HepG2 (cell line): ENCODE measurements around the gene LPO. TPM values are rescaled to one million over a fixed set of nuclear protein-coding genes. Genes with fewer than 3 reads are reported as not detected.

ENCODE experiments used
- ATAC-seq: fragments of 200-7000 bp; cut with Tn5 transposase; 3 replicates; pipeline ENCODE4 v1.9.1; 2020; ENCODE audit warnings: mild to moderate bottlenecking, moderate library complexity
- BruUV-seq: library from RNA; stranded (reverse); fragments of 400-500 nt; replicated peaks from 2 replicates; lab custom pipeline; 2021; lab: Mats Ljungman, UMichigan
- CTCF ChIA-PET: fragments of 300-600 bp; formaldehyde crosslinking; extraction: SDS; loops from one replicate; lab custom pipeline; 2021; ENCODE audit warnings: low total read pairs, inconsistent platforms, low intra/inter-chr PET ratio; lab: Yijun Ruan, JAX
- POLR2A ChIA-PET: fragments of 350-600 bp; sonication (Branson Sonifier 250); formaldehyde crosslinking; loops from one replicate; lab custom pipeline; 2020; ENCODE audit warnings: antibody characterized with exemption, inconsistent platforms; lab: Yijun Ruan, JAX
- DNase-seq: peaks from one replicate; pipeline ENCODE4 v3.0.0-alpha.2; 2015; ENCODE audit warnings: low spot score
- FAIRE-seq: peaks from 3 replicates; lab custom pipeline; 2011; peaks lifted over from hg19 to GRCh38; lab: Jason Lieb, UNC
- H2AFZ ChIP-seq: one replicate; pipeline ENCODE4 v1.6.1; 2011; ENCODE audit warnings: low read length, inconsistent platforms
- H3K27ac ChIP-seq: fragments of 300-600 bp; 3 replicates; pipeline ENCODE4 v1.8.0; 2011; ENCODE audit warnings: mixed run types, mild to moderate bottlenecking, mixed read lengths, low read length, inconsistent platforms; ENCODE audit not compliant: insufficient read depth; ENCODE audit errors: extremely low read length
- H3K27me3 ChIP-seq, 2 experiments: fragments of 200-600 bp in 1 of 2; 2 replicates in 1 of 2; 3 replicates in 1 of 2; pipeline versions ENCODE4 v1.6.0 to v1.8.0; 2011; ENCODE audit warnings: low read length in 2 of 2, mild to moderate bottlenecking in 2 of 2, moderate library complexity in 2 of 2, inconsistent platforms in 1 of 2; ENCODE audit not compliant: insufficient read depth in 2 of 2, control insufficient read depth in 1 of 2
- H3K36me3 ChIP-seq, 2 experiments: fragments of 200-600 bp in 1 of 2; replicated peaks in 1 of 2; 2 replicates in 1 of 2; 3 replicates in 1 of 2; pipeline versions ENCODE4 v1.5.1 to v1.8.0; 2011; ENCODE audit warnings: low read length in 2 of 2, inconsistent platforms in 1 of 2; ENCODE audit not compliant: insufficient read depth in 2 of 2, control insufficient read depth in 1 of 2
- H3K4me1 ChIP-seq: 2 replicates; pipeline ENCODE4 v1.5.1; 2012; ENCODE audit warnings: low read length, inconsistent platforms; ENCODE audit not compliant: insufficient read depth
- H3K4me2 ChIP-seq: 2 replicates; pipeline ENCODE4 v1.6.0; 2011; ENCODE audit warnings: low read depth, low read length, inconsistent platforms
- H3K4me3 ChIP-seq, 3 experiments: fragments of 200-600 bp in 1 of 3; sonication (generic), shearing (Covaris generic) in 1 of 3; replicated peaks in 1 of 3; 2 replicates each; pipeline ENCODE4 v1.5.1; 2011 to 2016; ENCODE audit warnings: low read length in 3 of 3, inconsistent platforms in 2 of 3, low read depth in 2 of 3, mild to moderate bottlenecking in 2 of 3, control low read depth in 1 of 3, mixed read lengths in 1 of 3; ENCODE audit not compliant: insufficient read depth in 1 of 3
- H3K79me2 ChIP-seq: one replicate; pipeline ENCODE4 v1.6.1; 2011; ENCODE audit warnings: low read length, inconsistent platforms; ENCODE audit not compliant: insufficient read depth
- H3K9ac ChIP-seq: 2 replicates; pipeline ENCODE4 v1.6.0; 2011; ENCODE audit warnings: mild to moderate bottlenecking, low read depth, low read length, inconsistent platforms; ENCODE audit not compliant: insufficient read depth
- H3K9me3 ChIP-seq: 2 replicates; pipeline ENCODE4 v1.5.1; 2012; ENCODE audit warnings: mild to moderate bottlenecking, low read length
- H4K20me1 ChIP-seq: 2 replicates; pipeline ENCODE4 v1.6.0; 2011; ENCODE audit warnings: inconsistent platforms, mild to moderate bottlenecking, low read length, moderate library complexity; ENCODE audit not compliant: insufficient read depth
- CREB1 ChIP-seq, 2 experiments: fragments of 450-650 bp in 1 of 2; IDR thresholded peaks; 2 replicates each; pipeline ENCODE4 v1.6.1; 2016 to 2017; ENCODE audit warnings: control low read depth in 1 of 2, mild to moderate bottlenecking in 1 of 2, missing compliant biosample characterization in 1 of 2, missing genetic modification characterization in 1 of 2
- MED8 ChIP-seq: sonication (generic); formaldehyde crosslinking; IDR thresholded peaks from 2 replicates; pipeline ENCODE4 v1.8.1; 2023; ENCODE audit warnings: mild to moderate bottlenecking, missing genetic modification reagents; ENCODE audit not compliant: insufficient replicate concordance
- POLR2AphosphoS5 ChIP-seq: IDR thresholded peaks from 2 replicates; pipeline ENCODE4 v1.6.1; 2012; ENCODE audit warnings: low read depth, low read length
- WGBS: methylation state at CpG from one replicate; pipeline ENCODE4 v1.1.6; 2017; ENCODE audit warnings: low lambda C conversion rate; 5-methylcytosine and 5-hydroxymethylcytosine counted together
- in situ Hi-C: cut with HindIII; loops from 2 replicates; pipeline ENCODE4 v1.10.0; 2017; ENCODE audit warnings: low pct_unique_long_range_greater_than_20kb; ENCODE audit not compliant: extremely low pct_ligation_motif_present
- intact Hi-C: fragments of 100-400 bp; cut with micrococcal nuclease; formaldehyde crosslinking; loops from one replicate; pipeline ENCODE4 v1.10.0; 2022; ENCODE audit not compliant: unreplicated experiment
- polyA plus RNA-seq, 8 experiments: library from polyadenylated mRNA; depleted of rRNA in 3 of 8; stranded (reverse) in 7 of 8; unstranded in 1 of 8; fragments of >200 nt; fragmentation: Illumina TruSeq in 4 of 8; extraction: Trizol in 4 of 8; gene quantifications; 2 replicates each; pipeline versions ENCODE4 v1.2.1 to v1.2.3, GENCODE V29; 2011 to 2016; ENCODE audit warnings: low read depth in 4 of 8, missing spikeins in 1 of 8, mixed read lengths in 1 of 8; ENCODE audit not compliant: insufficient read depth in 1 of 8
- total RNA-seq, 5 experiments: library from RNA; depleted of rRNA; stranded (reverse); fragments of >200 nt; fragmentation: Illumina TruSeq; extraction: Trizol; gene quantifications; 2 replicates each; pipeline ENCODE4 v1.2.3, GENCODE V29; 2016; ENCODE audit warnings: low read depth in 1 of 5

The LPO gene
- total and polyA plus RNA-seq, 2 of the 13 experiments (the other 11 are each of a cell fraction or from before 2014, with no cell fraction given), result not detected

DNA sequence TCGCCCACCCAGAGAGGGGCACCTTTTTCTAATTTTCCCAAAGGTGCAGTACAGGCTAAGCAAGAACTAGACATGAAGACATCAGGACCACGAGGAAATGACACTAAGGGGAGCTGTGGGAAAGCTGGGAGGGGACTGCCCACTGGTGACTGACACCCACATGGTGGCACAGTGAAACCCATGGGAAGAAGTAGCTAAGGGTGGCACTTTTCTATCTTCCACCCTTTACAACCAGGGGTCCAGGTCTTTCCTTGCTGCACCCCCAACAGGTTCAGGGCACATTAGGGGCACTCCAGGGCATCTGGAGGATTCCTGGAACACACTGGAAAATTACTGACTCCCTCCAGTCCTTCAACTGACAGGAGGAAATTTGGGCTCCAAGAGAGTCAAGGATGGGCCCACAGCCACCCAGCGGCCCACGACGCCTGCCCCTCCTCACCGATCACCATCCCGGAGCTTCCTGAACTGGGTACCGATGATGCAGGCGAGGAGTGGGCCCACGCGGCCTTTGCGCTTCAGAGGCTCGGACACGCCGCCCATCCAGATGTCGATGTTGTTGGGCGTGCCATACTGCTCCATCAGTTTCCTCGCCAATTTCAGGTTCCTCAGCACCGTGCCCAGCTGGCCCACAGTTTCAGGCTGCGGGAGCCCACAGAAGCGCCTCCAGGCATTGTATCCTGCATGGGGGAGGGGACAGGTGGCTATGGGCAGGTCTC is 33.0 kb downstream of the LPO start:
- Histone ChIP-seq H3K9ac (no peak overlapping the region), H2AFZ (no peak overlapping the region), H3K4me3 (no peak overlapping the region), H3K79me2 (no peaks in the 10 kb centered on the region), H3K9me3 (no peaks in the 10 kb centered on the region), H3K27me3 (peaks cover 4 to 60% of the 10 kb centered on the region in 2 experiments; a peak in 4 of 5 replicates), H3K4me1 (no peaks in the 10 kb centered on the region), H3K4me2 (no peak overlapping the region), H3K27ac (no peak overlapping the region), H4K20me1 (no peaks in the 10 kb centered on the region), H3K36me3 (no peaks in the 10 kb centered on the region)
- 50% methylated on average over 15 of the region's 21 CpGs for WGBS
- BruUV-seq, result no TSS peak
- DNase-seq (no peak), ATAC-seq (no peak), FAIRE-seq (no peak)
- TF ChIP-seq POLR2AphosphoS5, result no peak
- ChIA-PET POLR2A (no interaction called here), CTCF (no interaction called here)
- in situ Hi-C loops, result no loop called here
- intact Hi-C loops, result no loop called here

GRCh38 chr17:58272367-58273280 is 34.2 kb downstream of the LPO start:
- FAIRE-seq (no peak), ATAC-seq (no peak), DNase-seq (no peak)
- H3K4me1 ChIP-seq, result no peaks in the 10 kb centered on the region
- BruUV-seq, result no TSS peak
- no peak overlapping the region for H3K4me3 ChIP-seq
- CTCF ChIA-PET, result no interaction called here
- TF ChIP-seq CREB1 (IDR thresholded peaks at IDR 0.05), result peak; percentile 73
- TF ChIP-seq CREB1 (CRISPR knock-in tag; IDR thresholded peaks at IDR 0.05), result no peak
- TF ChIP-seq MED8 (CRISPR knock-in tag), result no peak
- H3K27ac ChIP-seq, result no peak overlapping the region
- no peaks in the 10 kb centered on the region for H3K36me3 ChIP-seq
- in situ Hi-C loops (no loop called here), intact Hi-C loops (no loop called here)
- H3K27me3 ChIP-seq, result peaks cover 4 to 56% of the 10 kb centered on the region in 2 experiments; a peak in 4 of 5 replicates
- POLR2A ChIA-PET, result no interaction called here
- no peak overlapping the region for H3K4me2 ChIP-seq
- no peaks in the 10 kb centered on the region for H3K9me3 ChIP-seq
- H2AFZ ChIP-seq, result no peak overlapping the region
- H3K79me2 ChIP-seq, result no peaks in the 10 kb centered on the region
- no peak overlapping the region for H3K9ac ChIP-seq
- 2% methylated on average over 8 of the region's 12 CpGs for WGBS
- H4K20me1 ChIP-seq, result no peaks in the 10 kb centered on the region
